Activated CD4-positive, alpha-beta memory T cell treated with anti-CD3 and anti-CD28 coated beads for 36 hours (primary cell): ENCODE results near the gene NMUR1. TPM values are rescaled to one million over a fixed set of nuclear protein-coding genes. Genes with fewer than 3 reads are reported as not detected.

Experiments
- CTCF ChIA-PET: fragments of 350-600 bp; sonication (Branson Sonifier 250); formaldehyde crosslinking; loops from one replicate; lab custom pipeline; 2021; ENCODE audit warnings: antibody characterized with exemption, inconsistent platforms; lab: Charles Lee
- POLR2A ChIA-PET: fragments of 350-600 bp; sonication (Branson Sonifier 250); formaldehyde crosslinking; loops from one replicate; lab custom pipeline; 2021; ENCODE audit warnings: antibody characterized with exemption; lab: Charles Lee
- DNase-seq: peaks from one replicate; pipeline ENCODE4 v3.0.0-alpha.2; 2020
- H3K27ac Mint-ChIP-seq: one replicate; pipeline ENCODE4 v1.8.0; 2021; ENCODE audit warnings: mixed read lengths
- H3K27me3 Mint-ChIP-seq: one replicate; pipeline ENCODE4 v1.8.0; 2021; ENCODE audit warnings: mixed read lengths
- H3K36me3 Mint-ChIP-seq: one replicate; pipeline ENCODE4 v1.8.0; 2021; ENCODE audit warnings: mixed read lengths
- H3K4me1 Mint-ChIP-seq: one replicate; pipeline ENCODE4 v1.8.0; 2021; ENCODE audit warnings: low read depth, mixed read lengths
- H3K4me3 Mint-ChIP-seq: one replicate; pipeline ENCODE4 v1.8.0; 2021; ENCODE audit warnings: mild to moderate bottlenecking, mixed read lengths
- H3K9me3 Mint-ChIP-seq: one replicate; pipeline ENCODE4 v1.8.0; 2021; ENCODE audit warnings: mixed read lengths
- intact Hi-C: fragments of 100-400 bp; cut with micrococcal nuclease; formaldehyde crosslinking; loops from one replicate; pipeline ENCODE4 v1.15.1; 2023
- total RNA-seq, 2 experiments: library from RNA; stranded (reverse); gene quantifications; one replicate each; pipeline ENCODE4 v1.2.3, GENCODE V29; 2021

The NMUR1 gene
- total RNA-seq, 2 experiments from 2014 or later = 0.07 TPM; not detected in 1

DNA sequence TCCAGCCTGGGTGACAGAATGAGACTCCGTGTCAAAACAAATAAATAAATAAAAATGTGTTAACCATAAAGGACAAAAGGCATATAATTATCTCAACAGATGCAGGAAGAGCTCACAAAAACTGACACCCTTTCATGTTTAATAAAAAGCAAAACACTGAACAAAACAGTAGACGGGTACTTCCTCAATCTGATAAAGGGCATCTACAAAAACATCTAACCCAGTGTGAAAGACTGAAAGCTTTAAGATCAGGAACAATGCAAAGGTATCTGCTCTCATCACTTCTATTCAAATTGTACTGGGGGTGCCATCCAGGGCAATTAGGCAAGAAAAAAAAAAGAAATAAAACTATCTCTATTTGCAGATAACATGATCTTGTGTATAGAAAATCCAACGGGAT is 54.3 kb downstream of the NMUR1 start:
- no peak overlapping the region for H3K27ac Mint-ChIP-seq
- H3K4me3 Mint-ChIP-seq = no peak overlapping the region
- no peaks in the 10 kb centered on the region for H3K36me3 Mint-ChIP-seq
- CTCF ChIA-PET = interaction anchor here (0.6 to 1.5 kb wide), 3 partner anchors 12 to 43 kb away, joined by 3 to 4 read pairs (median 3); partner anchors contain the start of gene NCL
- no peak for DNase-seq
- H3K27me3 Mint-ChIP-seq = no peaks in the 10 kb centered on the region
- intact Hi-C loops = no loop called here
- no peaks in the 10 kb centered on the region for H3K9me3 Mint-ChIP-seq
- H3K4me1 Mint-ChIP-seq = no peaks in the 10 kb centered on the region
- POLR2A ChIA-PET = no interaction called here

Other genes with a start within 250 kb of the NMUR1 start
- gene B3GNT7, start 134.7 kb downstream of the NMUR1 start, total RNA-seq = not detected
- 100 to 1,000 TPM; 902 to 918 TPM for gene NCL, start 66.0 kb downstream of the NMUR1 start, total RNA-seq
- not detected for gene TEX44, start 62.4 kb upstream of the NMUR1 start, total RNA-seq
- gene PTMA, start 178.1 kb upstream of the NMUR1 start, total RNA-seq = 1,000 to 10,000 TPM; 1,763 to 1,778 TPM